Activated naive CD4-positive, alpha-beta T cell (primary cell): ENCODE measurements around the gene RNF144A.
"Not testable (repeated sequence)": the region's sequence is repeated elsewhere in the genome, so short reads cannot be mapped to it uniquely, and the experiment has no call there.

ENCODE experiments used
- DNase-seq, 4 experiments: peaks; one replicate each; lab custom pipeline; 2025; lab: John Stamatoyannopoulos, UW

RNF144A gene, protein sequence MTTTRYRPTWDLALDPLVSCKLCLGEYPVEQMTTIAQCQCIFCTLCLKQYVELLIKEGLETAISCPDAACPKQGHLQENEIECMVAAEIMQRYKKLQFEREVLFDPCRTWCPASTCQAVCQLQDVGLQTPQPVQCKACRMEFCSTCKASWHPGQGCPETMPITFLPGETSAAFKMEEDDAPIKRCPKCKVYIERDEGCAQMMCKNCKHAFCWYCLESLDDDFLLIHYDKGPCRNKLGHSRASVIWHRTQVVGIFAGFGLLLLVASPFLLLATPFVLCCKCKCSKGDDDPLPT

DNA sequence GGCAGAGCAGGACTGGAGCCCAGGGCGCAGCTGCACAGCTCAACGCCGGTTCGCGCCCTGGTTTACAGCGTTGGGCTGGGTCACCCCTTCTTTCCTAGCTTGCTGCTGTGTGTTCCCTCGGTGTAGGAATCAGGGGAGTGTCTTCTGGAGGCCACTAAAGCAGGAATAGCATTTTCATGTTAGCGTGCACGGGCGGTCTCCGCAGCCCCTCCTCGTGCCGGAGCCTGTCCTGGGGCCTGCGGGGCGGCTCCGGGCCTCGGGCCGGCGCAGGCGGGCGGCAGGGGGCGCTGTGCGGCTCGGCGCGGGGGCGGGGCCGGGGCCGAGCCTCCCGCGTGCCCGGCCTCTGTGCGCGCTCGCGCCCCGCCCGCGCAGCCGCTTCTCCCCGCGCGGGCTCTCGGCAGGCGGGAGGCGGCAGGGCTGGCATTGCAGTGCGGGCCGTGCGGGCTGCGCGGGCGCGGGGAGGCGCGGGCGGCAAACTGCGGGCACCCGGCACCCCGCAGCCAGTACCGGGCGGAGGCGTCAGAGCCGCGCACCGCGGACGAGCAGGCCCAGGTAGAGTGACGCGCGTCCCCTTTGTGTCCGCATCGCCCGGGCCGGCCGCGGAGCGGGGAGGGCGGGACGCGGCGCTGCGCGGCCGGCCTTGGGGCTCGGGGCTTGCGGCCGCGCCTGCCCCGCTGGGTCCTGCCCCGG, at the start of gene RNF144A:
Gene RNF144A (plus strand): TSS at position 342 of the 690 bp plus-strand sequence. CDS start 79,515 bp downstream, outside the sequence.
- peak; percentile 50 to 81 (median 56) for DNase-seq

DNA sequence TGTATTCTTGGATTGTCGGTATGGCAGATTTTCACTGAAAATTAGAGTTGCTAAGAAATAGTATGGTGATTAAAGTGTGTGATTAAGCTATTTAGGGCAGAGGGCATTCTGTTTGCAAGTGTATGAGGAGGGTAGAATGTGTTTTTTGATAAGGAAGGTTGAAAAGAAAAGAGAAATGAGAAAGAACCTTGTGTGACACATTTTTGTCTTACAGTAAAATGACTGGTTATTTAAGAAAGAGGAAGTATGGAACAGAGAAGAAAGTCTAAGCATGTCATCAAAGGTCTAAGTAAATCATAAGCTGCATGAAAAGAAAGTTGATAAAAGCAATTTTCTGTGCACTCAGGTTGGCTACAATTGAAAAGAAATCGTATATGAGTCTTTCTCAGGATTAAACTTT, 44.8 kb upstream of the RNF144A start:
- DNase-seq: no peak

DNA sequence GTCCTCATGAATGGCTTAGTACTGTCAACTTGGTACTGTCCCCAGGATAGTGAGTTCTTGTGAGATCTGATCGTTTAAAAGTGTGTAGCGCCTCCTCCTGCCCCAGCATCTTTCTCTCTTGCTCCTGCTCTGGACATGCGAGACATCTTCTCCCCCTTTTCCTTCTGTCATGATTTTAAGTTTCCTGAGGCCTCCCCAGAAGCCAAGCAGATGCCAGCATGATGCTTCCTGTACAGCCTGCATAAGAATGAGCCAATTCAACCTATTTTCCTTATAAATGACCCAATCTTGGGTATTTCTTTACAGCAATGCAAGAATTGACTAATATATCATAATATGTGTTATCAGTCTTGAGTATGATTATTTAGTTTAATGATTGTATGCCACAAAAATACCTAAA, 43.2 kb upstream of the RNF144A start:
- DNase-seq: no peak

DNA sequence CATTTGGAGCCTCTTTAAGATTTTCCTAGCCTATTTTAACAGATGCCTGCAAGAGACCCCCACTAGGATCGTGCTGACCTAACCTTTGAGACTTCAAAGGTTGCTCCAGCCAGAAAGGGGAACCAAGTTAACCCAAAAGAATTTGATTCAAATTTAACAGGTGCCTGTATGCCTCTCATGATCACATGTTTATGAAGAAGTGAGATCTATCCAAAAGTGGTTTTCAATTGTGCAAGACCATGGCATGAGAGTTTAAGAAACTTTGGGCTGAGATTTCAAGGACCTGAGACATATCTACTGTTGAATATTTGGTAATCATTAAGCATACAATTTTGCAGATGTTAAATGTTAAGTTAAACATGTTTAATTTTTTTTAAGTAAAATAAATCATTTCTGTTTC, 40.9 kb upstream of the RNF144A start:
- no peak for DNase-seq

DNA sequence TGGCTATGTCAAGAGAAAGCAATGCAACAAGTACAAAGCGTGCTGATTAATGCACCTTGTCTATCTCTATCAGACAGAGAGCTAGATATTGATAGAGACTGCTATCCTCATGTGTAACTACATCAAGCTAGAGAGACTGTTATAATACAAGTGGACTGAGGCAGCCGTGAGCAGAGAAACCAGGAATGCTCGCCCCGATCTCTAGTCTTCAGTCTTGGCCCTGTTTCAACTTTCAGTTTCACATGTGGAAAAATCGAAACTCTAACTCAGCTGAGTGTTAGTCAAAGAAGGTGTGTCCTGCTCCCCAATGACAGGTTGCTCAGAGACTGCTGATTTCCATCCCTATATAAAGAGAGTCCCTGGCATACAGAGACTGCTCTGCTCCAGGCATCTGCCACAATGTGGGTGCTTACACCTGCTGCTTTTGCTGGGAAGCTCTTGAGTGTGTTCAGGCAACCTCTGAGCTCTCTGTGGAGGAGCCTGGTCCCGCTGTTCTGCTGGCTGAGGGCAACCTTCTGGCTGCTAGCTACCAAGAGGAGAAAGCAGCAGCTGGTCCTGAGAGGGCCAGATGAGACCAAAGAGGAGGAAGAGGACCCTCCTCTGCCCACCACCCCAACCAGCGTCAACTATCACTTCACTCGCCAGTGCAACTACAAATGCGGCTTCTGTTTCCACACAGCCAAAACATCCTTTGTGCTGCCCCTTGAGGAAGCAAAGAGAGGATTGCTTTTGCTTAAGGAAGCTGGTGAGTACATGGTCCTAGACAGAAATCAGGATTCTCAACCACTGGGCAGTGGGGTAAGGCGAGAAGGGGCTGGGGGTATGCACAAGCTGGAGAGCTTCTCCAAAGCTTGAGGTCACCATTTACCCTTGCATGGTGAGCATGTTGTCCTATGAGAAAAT, 39.6 kb upstream of the RNF144A start, which contains the start of gene RSAD2:
Gene RSAD2 (plus strand): TSS at position 376 of the 903 bp plus-strand sequence. CDS start 24 bp downstream, at position 400.
- peak in 1 of 4 experiments; percentile 45 for DNase-seq

DNA sequence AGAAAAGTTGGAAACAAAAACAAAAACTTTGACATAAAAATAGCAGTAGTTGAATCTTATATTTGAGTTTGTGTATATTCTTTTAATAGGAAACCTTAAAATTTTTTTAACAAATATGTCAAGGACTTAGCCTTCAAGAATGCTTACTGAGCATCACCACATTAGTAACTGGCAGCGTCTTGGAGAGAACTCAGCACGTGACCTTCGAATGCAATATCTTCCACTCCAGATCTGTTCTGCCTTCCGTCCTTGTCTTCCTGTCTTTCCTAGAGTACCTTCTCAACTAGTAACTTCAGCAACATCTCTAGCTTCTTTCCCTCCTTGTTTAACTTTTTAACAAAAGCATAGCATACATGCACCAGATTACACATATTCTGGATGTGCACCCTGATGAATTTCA, 38.7 kb upstream of the RNF144A start:
- no peak for DNase-seq

DNA sequence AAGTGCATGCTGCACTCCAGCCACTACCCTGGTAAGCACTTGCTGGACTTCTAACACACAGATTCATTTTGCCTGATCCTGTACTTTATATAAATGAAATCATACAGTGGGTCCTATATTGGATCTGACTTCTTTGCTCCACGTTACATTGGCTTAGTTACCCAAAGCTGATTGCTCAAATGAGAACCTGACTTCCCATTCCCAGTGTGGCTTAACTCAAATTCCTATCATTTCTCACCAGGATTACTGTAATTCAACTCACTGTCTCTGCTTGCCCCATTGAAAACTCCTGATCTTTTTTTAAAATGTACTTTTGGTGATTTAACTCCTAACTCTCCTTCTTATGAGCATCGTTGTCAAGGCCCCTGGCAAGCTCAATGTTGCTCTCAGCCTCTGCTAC, 38.2 kb upstream of the RNF144A start:
- no peak for DNase-seq

DNA sequence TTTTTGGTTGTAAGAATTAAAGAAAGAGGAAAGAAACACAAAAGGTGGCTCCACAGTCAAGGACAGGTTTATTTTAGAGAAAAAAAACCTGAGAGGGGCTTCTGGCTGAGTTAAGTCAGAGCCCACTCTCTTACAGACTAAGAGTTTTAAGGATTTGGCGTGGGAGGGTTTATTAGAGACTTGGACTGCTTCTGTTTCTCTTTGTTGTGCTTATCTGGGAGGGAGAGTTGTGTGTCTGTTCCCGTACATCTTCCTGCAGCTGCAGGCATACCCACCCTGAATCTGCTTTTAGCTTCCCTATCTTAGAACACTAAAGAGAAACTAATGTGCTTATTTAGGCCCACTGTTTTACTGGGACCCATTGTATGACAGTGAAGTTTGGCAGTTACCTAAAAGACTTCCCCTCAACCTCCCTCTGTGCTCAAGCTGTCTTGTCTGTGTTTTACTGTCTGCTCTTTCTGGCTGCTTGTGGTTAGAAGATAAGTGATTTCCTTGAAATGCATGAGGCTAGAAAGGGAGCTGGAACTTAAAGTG, 36.9 kb upstream of the RNF144A start:
- no peak for DNase-seq

DNA sequence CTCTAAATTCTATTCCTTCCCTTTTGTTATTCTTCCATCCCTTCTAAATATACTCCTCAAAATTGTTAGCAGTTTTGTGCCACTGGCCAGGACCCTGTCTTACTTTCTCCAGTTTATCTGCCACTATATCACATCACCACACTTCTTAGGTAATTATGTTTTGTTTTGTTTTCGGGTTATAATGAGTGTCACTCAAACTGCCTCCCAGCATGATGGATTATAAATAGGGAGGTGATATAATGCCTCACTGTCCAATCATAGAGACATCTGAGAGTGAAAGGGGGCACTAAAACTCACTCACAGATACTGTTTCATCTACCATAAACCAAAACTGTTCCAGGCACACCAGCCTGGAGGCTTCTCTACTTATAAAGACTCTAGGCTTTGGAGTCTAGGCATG, 36.2 kb upstream of the RNF144A start:
- DNase-seq: no peak

DNA sequence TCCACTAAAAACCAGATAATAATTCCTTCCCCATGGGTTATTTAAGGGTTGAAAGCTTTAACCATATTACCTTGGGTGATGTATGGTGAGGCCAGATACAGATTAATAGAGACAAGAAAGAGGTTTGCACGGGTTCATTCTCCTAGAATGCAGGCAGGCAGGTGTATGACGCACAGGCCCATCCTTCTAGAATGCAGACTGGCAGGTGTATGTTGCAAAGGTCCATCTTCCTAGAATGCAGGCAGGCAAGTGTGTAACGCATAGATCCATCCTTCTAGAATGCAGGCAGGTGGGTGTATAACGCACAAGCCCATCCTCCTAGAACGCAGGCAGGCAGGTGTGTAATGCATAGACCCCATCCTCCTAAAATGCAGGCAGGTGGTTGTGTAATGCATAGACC, 35.7 kb upstream of the RNF144A start:
- no peak for DNase-seq

DNA sequence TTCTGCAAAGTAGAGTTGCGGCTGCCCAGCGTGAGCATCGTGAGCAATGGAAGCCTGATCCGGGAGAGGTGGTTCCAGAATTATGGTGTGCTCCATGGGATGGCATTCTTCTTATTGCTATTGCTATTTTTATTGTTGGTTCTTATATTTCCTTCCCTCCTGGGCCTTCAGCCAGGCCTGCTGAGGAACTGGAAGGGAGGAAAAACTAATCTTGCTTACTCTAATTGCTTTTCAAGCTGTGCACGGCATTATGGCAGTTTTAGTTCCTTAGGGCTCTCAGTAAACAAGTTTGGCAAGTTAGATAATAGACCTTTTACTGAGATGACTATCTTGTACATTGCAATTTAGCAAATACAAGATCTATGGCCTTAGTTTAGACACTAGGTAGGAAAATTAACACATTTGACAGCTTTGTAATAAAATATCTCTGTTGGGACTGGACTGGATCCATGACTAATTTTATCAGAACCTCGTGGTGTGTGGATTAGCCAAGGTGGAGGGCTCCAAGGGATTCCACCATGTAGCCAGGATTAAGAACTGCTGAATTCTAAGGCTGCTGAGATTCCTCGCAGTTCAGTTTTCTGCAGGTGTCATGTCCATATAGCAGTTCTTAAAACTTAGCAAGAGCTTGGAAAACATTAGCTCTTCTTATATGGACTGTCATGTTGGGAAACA, 33.6 kb upstream of the RNF144A start:
- no peak for DNase-seq

DNA sequence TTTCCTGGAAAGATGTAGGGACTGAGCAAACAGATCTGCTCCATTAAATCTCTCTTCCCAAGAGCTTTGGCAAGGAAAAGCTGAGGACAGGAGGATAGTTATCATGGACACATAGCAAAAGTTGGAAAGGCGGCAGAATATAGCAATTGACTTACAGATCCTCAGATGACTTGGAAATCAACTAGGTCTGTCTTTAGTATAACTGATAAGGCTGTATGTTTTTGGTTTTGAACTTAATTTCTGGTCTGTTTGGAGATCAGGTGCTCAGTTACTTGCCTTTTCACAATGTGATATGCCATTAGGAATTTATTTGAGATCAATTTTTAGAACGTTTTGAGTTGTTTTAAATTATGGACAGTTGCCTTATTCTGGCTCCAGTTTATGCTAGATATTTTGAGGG, 31.7 kb upstream of the RNF144A start:
- no peak for DNase-seq

DNA sequence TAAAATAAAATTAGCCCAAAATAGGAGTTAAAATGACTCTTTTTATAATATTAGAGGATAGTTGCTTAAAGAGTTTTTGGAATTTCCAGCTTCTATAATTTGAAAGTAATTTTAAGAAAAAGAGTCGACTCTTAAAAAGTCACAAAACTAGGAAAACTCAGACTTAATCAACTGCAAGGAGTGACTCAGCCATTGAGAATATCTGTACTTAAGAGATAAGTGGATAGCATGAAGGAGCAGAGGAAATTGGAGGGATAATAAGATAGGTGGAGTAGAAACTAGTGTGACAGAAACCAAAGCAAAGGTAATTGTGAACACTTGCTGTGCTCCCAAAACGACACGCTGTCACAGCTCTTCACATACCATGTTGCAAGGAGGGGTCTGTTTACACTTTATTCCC, 31.2 kb upstream of the RNF144A start:
- no peak for DNase-seq

DNA sequence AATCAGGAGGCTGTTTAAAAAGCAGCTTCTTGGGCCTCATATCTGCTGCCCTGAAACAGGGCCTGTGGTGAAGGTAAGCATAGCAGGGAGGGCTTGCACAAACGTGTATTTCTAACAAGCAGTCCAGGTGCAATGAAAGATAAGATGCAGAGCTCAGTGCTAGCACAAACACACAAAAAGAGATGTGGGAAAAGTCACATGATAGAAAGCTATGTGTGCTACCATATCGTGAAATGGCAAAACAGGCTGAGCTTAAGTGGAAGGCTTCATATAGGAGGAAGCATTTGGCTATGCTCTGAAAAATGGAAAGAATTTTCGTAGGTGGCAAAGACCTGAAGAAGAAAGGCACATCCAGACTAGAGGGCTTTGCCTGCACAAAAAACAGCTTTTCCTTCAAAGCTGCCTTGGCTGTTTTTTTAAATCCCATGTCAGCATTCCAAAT, 29.4 kb upstream of the RNF144A start:
- DNase-seq: no peak

DNA sequence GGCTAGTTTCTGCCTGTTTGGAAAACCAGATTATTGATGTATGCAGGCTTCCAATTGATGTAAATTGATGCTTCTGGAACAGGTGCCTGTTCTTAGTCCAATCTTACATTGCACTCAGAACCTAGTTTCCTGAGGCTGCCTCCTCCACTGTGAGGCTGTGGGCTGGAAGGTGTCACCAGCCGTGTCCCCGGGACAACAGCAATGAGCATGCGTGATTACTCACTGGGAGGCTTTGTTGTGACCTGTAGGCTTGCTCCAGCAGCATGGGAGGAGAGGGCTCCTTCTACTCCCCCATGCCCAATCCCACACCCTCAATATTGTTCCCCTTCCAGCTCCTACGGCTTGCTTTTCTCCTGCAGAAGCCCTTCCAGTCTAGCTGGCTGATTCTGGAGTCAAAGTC, 28.5 kb upstream of the RNF144A start:
- no peak for DNase-seq

DNA sequence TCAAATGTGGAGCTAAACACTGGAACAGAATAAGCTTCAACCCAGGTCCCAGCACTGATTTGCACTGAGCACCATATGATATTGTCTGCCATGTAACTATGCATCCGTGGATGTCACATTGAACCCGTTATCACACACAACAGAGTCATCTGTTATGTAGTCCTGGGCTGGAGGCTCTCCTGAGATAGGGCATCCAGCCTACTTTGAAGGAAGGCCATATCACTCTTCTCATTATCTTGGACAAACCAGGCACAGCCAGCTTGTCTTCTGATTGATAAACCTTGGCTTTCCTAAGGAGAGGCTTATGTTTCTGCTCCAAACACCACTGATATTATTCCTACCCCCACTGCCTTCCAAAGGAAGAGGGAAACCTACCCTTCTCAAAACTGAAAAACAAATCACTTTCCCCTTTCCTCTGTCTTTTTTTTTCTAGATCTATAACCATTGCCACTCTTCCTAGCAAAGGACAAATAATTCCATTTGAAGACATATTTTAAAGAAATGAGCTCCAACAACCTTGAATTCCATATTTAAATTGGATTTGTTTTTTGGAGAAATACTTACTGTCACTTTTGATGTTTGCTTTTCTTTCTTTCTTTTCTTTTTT, 23.2 kb upstream of the RNF144A start:
- DNase-seq: no peak

DNA sequence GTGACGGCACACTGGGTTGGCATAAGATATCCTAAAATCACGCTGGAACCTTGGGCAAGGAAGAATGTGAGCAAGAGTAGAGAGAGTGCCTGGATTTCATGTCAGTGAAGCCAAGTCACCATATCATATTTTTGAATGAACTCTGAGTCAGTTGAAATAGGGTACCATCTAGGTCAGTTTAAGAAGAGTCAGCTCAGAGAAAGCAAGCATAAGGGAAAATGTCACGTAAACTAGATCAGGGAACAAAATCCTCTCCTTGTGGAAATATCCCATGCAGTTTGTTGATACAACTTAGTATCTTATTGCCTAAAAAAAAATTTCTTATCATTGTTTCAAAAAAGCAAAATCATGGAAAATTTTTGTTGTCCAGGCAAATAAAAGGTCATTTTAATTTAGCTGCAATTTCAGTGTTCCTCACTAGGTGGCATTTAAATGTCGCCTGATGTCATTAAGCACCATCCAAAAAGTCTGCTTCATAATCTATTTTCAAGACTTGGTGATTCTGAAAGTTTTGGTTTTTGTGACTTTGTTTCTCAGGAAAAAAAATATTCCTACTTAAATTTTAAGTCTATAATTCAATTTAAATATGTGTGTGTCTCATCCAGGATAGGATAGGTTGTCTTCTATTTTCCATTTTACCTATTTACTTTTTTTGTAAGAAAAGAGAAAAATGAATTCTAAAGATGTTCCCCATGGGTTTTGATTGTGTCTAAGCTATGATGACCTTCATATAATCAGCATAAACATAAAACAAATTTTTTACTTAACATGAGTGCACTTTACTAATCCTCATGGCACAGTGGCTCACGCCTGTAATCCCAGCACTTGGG, 20.1 kb upstream of the RNF144A start:
- DNase-seq: no peak

DNA sequence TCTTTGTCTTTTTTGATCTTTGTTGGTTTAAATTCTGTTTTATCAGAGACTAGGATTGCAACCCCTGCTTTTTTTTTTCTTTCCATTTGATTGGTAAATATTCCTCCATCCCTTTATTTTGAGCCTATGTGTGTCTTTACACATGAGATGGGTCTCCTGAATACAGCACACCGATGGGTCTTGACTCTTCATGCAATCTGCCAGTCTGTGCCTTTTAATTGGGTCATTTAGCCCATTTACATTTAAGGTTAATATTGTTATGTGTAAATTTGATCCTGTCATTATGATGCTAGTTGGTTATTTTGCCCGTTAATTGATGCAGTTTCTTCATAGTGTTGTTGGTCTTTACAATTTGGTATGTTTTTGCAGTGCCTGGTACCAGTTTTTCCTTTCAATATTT, 14.6 kb upstream of the RNF144A start:
- not testable (repeated sequence) for DNase-seq

DNA sequence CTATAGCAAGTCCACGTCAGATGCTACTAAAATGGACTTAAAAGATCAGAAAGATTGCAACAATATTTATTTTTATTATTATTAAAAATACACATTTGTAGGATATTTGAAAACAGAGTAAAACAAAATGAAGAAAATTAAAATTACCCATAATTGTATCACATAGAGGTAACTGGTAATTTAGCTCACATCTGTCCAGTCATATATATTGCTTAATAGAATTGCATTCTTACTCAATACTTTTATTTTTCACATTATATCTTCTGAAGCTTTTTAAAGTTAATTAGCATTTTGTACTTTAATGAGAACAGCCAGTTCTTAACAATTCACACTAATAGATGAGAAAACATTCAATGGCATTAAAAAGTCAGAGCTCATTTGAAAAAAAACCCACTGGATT, 11.5 kb upstream of the RNF144A start:
- no peak for DNase-seq

DNA sequence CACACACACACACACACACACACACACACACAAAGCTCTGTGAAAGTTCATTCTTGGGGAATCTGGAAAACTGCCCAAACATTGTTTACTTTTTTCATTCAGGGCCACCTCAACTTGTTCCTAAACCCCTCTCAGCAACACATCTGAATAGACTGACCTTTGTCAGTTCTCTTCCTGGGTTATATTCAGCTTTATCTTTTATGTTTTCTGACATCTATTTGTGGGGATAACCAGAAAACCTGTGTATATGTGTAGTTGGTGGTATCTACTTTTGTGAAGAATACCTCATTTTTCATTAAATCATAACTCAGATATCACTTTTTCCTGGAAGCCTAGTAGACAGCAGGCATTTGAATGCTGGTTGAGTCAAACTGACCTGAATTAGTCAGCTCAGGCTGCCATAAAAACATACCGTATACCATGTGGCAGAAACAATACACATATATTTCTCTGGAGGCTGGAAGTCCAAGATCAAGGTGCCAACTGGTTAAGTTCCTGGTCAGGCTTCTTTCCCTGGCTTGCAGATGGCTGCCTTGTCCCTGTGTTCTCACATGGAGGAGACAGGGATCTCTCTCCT, 11.0 kb upstream of the RNF144A start:
- no peak for DNase-seq
